Stimulated activated CD8-positive, alpha-beta memory T cell treated with anti-CD3 and anti-CD28 coated beads, Interleukin-4, amount 100 ng/mL, for 1 hour (primary cell): ENCODE results near the gene PLXNC1.

Experiments
- DNase-seq, 2 donors: peaks; one replicate each; pipeline ENCODE4 v3.0.0-alpha.2; 2020; ENCODE audit warnings: low read depth in 2 of 2, low spot score in 1 of 2

Gene PLXNC1

DNA sequence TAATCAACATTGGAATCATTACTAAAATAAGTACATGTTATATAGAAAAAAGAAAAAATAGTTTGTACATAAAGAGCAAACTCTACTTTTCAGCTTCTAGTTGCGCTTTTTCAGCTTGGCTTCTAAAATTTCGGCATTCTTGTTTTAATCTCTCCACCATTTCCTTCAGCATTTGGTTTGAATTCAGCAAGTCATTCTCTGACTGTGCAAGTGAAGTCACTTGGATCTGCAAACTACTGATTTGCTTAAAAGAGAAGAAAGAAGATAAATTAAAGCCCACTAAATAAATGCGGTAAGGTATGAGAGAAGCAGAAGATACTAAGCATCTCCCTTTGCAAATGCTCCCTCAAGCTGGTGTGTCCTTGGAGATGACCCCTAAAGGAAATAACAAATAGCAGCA lies 185.0 kb downstream of the PLXNC1 start:
- no peak for DNase-seq

DNA sequence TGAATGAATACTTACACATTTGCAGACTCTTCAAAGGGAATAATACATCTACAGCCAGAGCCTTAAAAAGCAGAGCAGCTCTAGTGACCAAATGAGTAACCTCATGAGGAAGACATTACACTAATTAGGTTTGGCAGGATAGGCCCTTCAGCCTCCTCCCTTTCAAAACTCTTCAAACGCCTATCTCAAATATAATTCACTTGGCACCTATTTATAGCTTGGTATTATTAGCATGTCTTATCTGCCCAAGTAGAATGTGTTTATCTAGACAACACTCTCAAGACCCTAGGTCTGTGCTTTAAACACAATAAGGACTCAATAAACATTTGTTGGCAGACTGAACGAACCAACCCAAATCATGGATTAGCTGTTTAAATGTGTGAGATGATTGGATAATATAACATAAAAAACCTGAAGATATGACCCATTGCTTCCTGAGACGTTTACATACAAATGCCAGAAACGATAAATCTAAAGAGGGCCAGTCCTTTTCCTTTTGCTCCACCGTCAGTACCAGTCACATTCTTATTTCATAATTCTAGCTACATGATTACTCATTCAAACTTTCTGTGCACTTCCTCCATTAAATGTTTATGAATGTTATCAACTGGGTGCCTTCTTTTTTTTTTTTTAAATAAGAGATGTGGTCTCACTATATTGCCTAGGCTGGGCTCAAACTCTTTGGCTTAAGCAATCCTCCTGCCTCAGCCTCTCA lies 188.0 kb downstream of the PLXNC1 start:
- no peak for DNase-seq

DNA sequence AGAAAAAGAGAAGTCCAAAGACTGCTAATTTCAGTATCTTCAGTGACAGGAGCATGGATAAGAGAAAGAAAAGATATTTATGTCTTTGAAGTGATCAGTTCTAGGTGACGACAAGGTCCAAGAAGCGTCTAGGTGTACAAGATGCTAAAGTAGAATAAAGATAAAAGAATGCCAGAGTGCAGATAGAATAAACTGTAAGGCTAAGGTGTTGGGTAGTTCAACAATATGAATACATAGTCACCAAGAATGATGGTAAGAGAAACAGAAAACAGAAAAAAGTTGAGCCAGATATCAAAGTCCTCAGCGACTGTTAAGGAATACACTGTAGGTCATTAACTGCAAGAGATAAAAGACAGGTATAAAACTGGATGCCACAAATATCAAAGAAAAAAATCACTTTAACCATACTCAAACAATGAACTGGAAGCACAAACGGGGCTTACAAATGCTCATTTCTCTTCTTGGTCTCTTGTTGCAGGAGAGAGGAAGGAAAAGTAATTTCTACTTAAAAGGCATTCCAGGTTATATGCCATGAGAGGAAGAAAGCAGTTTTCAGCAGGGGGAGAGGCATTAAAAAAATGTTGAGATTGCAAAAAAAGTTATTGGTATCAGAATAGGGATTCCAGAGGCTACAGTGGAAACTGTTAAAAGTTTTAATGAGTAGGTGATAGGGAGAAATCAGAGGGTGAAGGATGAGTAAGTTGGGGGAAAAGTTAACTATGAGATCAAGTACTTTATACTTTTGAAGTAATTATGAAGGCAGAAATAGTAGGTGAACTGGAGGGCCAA lies 189.8 kb downstream of the PLXNC1 start:
- DNase-seq, result no peak

DNA sequence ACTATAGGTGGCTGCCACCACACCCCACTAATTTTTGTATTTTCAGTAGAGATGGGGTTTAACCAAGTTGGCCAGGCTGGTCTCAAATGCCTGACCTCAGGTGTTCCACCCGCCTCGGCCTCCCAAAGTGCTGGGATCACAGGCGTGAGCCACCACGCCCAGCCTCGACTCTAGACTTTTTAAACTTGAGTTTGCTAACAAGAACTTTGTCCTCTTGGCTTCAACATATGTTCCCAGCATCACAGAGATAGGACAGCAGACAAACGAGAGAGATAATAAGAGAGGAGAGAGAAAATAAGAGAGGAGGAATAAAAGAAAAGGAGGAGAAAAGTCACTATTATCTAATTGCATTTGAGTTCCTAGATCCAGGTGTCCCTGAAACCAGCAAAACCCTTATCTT lies 192.2 kb downstream of the PLXNC1 start:
- no peak for DNase-seq

DNA sequence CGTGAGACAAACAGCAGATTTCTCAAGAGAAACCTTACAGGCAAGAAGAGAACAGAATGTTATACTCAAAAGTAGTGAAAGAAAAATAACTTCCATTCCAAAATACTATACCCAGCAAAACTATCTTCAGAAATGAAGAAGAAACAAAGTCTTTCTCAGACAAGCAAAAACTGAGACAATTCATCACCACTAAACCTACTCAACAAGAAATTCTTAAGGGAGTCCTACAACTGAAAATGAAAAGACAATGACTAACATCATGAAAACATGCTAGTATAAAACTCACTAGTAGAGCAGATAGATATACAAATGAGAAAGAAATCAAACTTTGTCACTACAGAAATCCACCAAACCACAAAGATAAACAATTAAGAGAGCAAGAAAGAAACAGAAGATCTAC lies 204.8 kb downstream of the PLXNC1 start:
- DNase-seq, result no peak
